OCI-LY1 (cell line): ENCODE results near the gene TPM3.

Experiments
- H2AFZ ChIP-seq: fragments of 200-600 bp; sonication (generic), shearing (Covaris generic); 2 replicates; pipeline ENCODE4 v1.6.0; 2014; ENCODE audit warnings: antibody characterized with exemption, mild to moderate bottlenecking, low read length
- H3F3A ChIP-seq: fragments of 200-600 bp; sonication (generic), shearing (Covaris generic); 2 replicates; pipeline ENCODE4 v1.6.0; 2014; ENCODE audit warnings: mild to moderate bottlenecking, antibody characterized with exemption, low read length, moderate library complexity; ENCODE audit not compliant: insufficient read depth
- H3K27ac ChIP-seq: fragments of 200-600 bp; sonication (generic); 2 replicates; pipeline ENCODE4 v1.5.1; 2014; ENCODE audit warnings: low read length, mixed run types, mild to moderate bottlenecking, low read depth; ENCODE audit not compliant: poor library complexity, severe bottlenecking
- H3K27me3 ChIP-seq: fragments of 200-600 bp; sonication (generic); 2 replicates; pipeline ENCODE4 v1.6.0; 2014; ENCODE audit warnings: antibody characterized with exemption, mild to moderate bottlenecking, low read length, moderate library complexity; ENCODE audit not compliant: insufficient read depth
- H3K36me3 ChIP-seq: fragments of 200-600 bp; sonication (generic); 2 replicates; pipeline ENCODE4 v1.6.1; 2014; ENCODE audit warnings: mild to moderate bottlenecking, antibody characterized with exemption, low read length, moderate library complexity, mixed read lengths; ENCODE audit not compliant: insufficient read depth
- H3K4me1 ChIP-seq: fragments of 200-600 bp; sonication (generic); 2 replicates; pipeline ENCODE4 v1.5.1; 2014; ENCODE audit warnings: mild to moderate bottlenecking, low read length, moderate library complexity; ENCODE audit not compliant: insufficient read depth, severe bottlenecking
- H3K4me2 ChIP-seq: fragments of 200-600 bp; sonication (generic), shearing (Covaris generic); 2 replicates; pipeline ENCODE4 v1.6.1; 2014; ENCODE audit warnings: low read length
- H3K4me3 ChIP-seq: fragments of 200-600 bp; sonication (generic); 2 replicates; pipeline ENCODE4 v1.5.1; 2014; ENCODE audit warnings: low read length, low read depth, mild to moderate bottlenecking, mixed read lengths; ENCODE audit not compliant: poor library complexity, severe bottlenecking
- H3K79me2 ChIP-seq: fragments of 200-600 bp; shearing (Covaris generic); 2 replicates; pipeline ENCODE4 v1.6.1; 2016; ENCODE audit warnings: mixed run types, low read length, mixed read lengths; ENCODE audit not compliant: insufficient read depth
- H3K9ac ChIP-seq: fragments of 200-600 bp; sonication (generic), shearing (Covaris generic); 2 replicates; pipeline ENCODE4 v1.6.1; 2014; ENCODE audit warnings: mild to moderate bottlenecking, low read length, mixed read lengths
- H3K9me2 ChIP-seq: fragments of 200-600 bp; sonication (generic), shearing (Covaris generic); 2 replicates; pipeline ENCODE4 v1.6.1; 2014; ENCODE audit warnings: low read depth, mild to moderate bottlenecking, low read length, mixed read lengths
- H3K9me3 ChIP-seq: fragments of 200-600 bp; shearing (Covaris generic); 2 replicates; pipeline ENCODE4 v1.6.1; 2014; ENCODE audit warnings: low read length, mixed read lengths
- H4K20me1 ChIP-seq: fragments of 200-600 bp; sonication (generic), shearing (Covaris generic); 2 replicates; pipeline ENCODE4 v1.6.0; 2016; ENCODE audit warnings: mild to moderate bottlenecking, low read length; ENCODE audit not compliant: insufficient read depth
- CTCF ChIP-seq: fragments of 200-600 bp; sonication (generic), shearing (Covaris generic); IDR thresholded peaks from 2 replicates; pipeline ENCODE4 v1.5.1; 2017; ENCODE audit warnings: mild to moderate bottlenecking, antibody characterized with exemption, low read length, moderate library complexity, mixed read lengths
- EZH2 ChIP-seq: fragments of 200-600 bp; sonication (generic), shearing (Covaris generic); IDR thresholded peaks from 2 replicates; pipeline ENCODE4 v1.8.0; 2017; ENCODE audit warnings: borderline replicate concordance, mixed run types, mild to moderate bottlenecking, antibody characterized with exemption, low read length, moderate library complexity, mixed read lengths

TPM3 gene

GRCh38 chr1:154171223-154171583, 20.7 kb downstream of the TPM3 start:
- H3K27me3 ChIP-seq, result no peaks in the 10 kb centered on the region
- no peak overlapping the region for H3K27ac ChIP-seq
- H3K4me2 ChIP-seq, result no peak overlapping the region
- no peak overlapping the region for H2AFZ ChIP-seq
- H3K4me3 ChIP-seq, result no peak overlapping the region
- H3K9ac ChIP-seq, result no peak overlapping the region
- H3K79me2 ChIP-seq, result peaks cover 7% of the 10 kb centered on the region
- TF ChIP-seq CTCF (no peak), EZH2 (no peak)
- no peaks in the 10 kb centered on the region for H3K9me3 ChIP-seq
- H3F3A ChIP-seq, result no peaks in the 10 kb centered on the region
- no peaks in the 10 kb centered on the region for H3K9me2 ChIP-seq
- no peaks in the 10 kb centered on the region for H3K4me1 ChIP-seq
- H4K20me1 ChIP-seq, result no peaks in the 10 kb centered on the region
- H3K36me3 ChIP-seq, result peaks cover 89% of the 10 kb centered on the region

DNA sequence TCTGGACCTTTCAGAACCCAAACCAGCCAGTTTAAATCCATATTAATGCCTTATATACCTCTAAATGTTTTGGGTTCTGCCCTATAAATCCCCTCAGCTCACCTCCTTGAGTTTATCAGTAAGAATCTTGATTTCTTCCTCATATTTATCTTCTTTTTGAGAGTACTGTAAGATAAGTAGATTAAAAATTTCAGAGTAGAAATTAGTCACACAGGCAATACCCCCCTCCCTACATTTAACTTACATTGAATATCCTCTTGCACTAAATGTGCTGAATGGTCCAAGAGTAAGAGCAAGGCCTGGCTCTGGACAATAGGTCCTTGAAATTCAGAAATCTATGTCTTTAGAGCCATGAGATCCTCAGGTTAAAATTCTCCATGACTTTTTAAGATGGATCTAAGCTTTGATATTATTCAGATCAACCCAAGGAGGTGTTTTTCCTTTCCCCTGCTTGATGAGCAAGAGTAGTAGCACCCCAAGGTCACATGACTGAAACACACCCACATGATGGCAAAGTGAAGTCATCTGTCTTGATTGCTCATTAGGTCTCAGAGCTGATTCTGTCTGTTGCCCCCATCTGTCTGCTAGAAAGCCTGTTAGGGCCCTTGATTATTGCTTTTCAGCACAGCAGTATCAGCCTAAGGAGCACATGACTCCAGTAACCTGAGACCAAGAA, 21.2 kb downstream of the TPM3 start:
- no peaks in the 10 kb centered on the region for H3K4me1 ChIP-seq
- no peak overlapping the region for H3K4me3 ChIP-seq
- H3K9ac ChIP-seq, result no peak overlapping the region
- H3K27ac ChIP-seq, result no peak overlapping the region
- no peaks in the 10 kb centered on the region for H3K27me3 ChIP-seq
- no peaks in the 10 kb centered on the region for H3K9me2 ChIP-seq
- H4K20me1 ChIP-seq, result no peaks in the 10 kb centered on the region
- TF ChIP-seq CTCF, result no peak
- TF ChIP-seq EZH2, result no peak
- no peak overlapping the region for H2AFZ ChIP-seq
- no peaks in the 10 kb centered on the region for H3K9me3 ChIP-seq
- no peak overlapping the region for H3K4me2 ChIP-seq
- H3K79me2 ChIP-seq, result peaks cover 5% of the 10 kb centered on the region
- H3K36me3 ChIP-seq, result peaks cover 89% of the 10 kb centered on the region
- no peaks in the 10 kb centered on the region for H3F3A ChIP-seq

- Histone ChIP-seq H2AFZ (no peak overlapping the region), H3K4me3 (no peak overlapping the region), H3K9me2 (no peaks in the 10 kb centered on the region), H3F3A (no peaks in the 10 kb centered on the region), H3K4me1 (no peaks in the 10 kb centered on the region), H3K9ac (no peak overlapping the region), H4K20me1 (no peaks in the 10 kb centered on the region), H3K79me2 (no peaks in the 10 kb centered on the region), H3K36me3 (peaks cover 99% of the 10 kb centered on the region), H3K27ac (no peak overlapping the region), H3K9me3 (no peaks in the 10 kb centered on the region), H3K27me3 (no peaks in the 10 kb centered on the region), H3K4me2 (no peak overlapping the region)
- TF ChIP-seq EZH2 (no peak), CTCF (no peak)
Observed at GRCh38 chr1:154167461-154167860, 24.4 kb downstream of the TPM3 start.
